Uterus (tissue), 4 donors: ENCODE measurements around the gene SHOX. TPM values are rescaled to one million over a fixed set of nuclear protein-coding genes. Genes with fewer than 3 reads are reported as not detected.

Experiments used
- DNase-seq, 2 donors: peaks; one replicate each; pipeline ENCODE4 v3.0.0-alpha.2; 2019 to 2020
- H3K27ac ChIP-seq, 2 donors: fragments of 200-600 bp; sonication (generic); 1 replicate in 1 of 2; 2 replicates in 1 of 2; pipeline ENCODE4 v1.5.1; 2016 to 2018
- H3K27me3 ChIP-seq, 2 donors: fragments of 200-600 bp; sonication (generic); one replicate each; pipeline ENCODE4 v1.5.1; 2018 to 2019; ENCODE audit warnings: control low read depth in 1 of 2
- H3K36me3 ChIP-seq, 2 donors: fragments of 200-600 bp; sonication (generic); one replicate each; pipeline ENCODE4 v1.5.1; 2019; ENCODE audit warnings: control low read depth in 1 of 2
- H3K4me1 ChIP-seq, 2 donors: fragments of 200-600 bp; sonication (generic); one replicate each; pipeline ENCODE4 v1.5.1; 2018 to 2019; ENCODE audit warnings: control low read depth in 1 of 2
- H3K4me3 ChIP-seq, 2 donors: fragments of 200-600 bp; sonication (generic); 1 replicate in 1 of 2; 2 replicates in 1 of 2; pipeline ENCODE4 v1.5.1; 2018 to 2019; ENCODE audit warnings: mild to moderate bottlenecking in 1 of 2
- H3K9me3 ChIP-seq, 2 donors: fragments of 200-600 bp; sonication (generic); one replicate each; pipeline ENCODE4 v1.5.1; 2019; ENCODE audit warnings: control low read depth in 1 of 2
- CTCF ChIP-seq, 4 experiments: fragments of 200-600 bp in 2 of 4; fragments of 450-650 bp in 2 of 4; sonication (generic) in 2 of 4; IDR thresholded peaks; one replicate each; pipeline ENCODE4 v1.5.1; 2016 to 2019; ENCODE audit warnings: antibody characterized with exemption in 4 of 4, mild to moderate bottlenecking in 2 of 4, moderate library complexity in 1 of 4
- POLR2A ChIP-seq, 2 donors: fragments of 450-650 bp; IDR thresholded peaks; one replicate each; pipeline ENCODE4 v1.6.1; 2016; ENCODE audit warnings: antibody characterized with exemption in 2 of 2, mild to moderate bottlenecking in 1 of 2, moderate library complexity in 1 of 2
- intact Hi-C: fragments of 100-400 bp; cut with DNase I; formaldehyde crosslinking; loops from one replicate; pipeline ENCODE4 v1.15.1; 2023; ENCODE audit warnings: low total_unique reads
- total RNA-seq, 4 donors: library from RNA; depleted of rRNA in 3 of 4; stranded (reverse); fragments of >200 nt in 3 of 4; gene quantifications; one replicate each; pipeline versions ENCODE4 v1.1.0 to v1.2.4, GENCODE V29; 2014 to 2023
- donor health status: DM: yes; HTN: yes; CAD: no.

Gene SHOX
- total RNA-seq, 4 donors from 2014 or later = not detected

GRCh38 chrX:672931-673330 lies 42.3 kb downstream of the SHOX start:
- H3K9me3 ChIP-seq = no peaks in the 10 kb centered on the region
- no peaks in the 10 kb centered on the region for H3K27me3 ChIP-seq
- no peak for TF ChIP-seq CTCF (IDR thresholded peaks at IDR 0.05)
- no peak for TF ChIP-seq POLR2A (IDR thresholded peaks at IDR 0.05)
- H3K27ac ChIP-seq = no peak overlapping the region
- H3K4me1 ChIP-seq = no peaks in the 10 kb centered on the region
- no peak overlapping the region for H3K4me3 ChIP-seq
- no peaks in the 10 kb centered on the region for H3K36me3 ChIP-seq
- intact Hi-C loops = no loop called here
- DNase-seq = no peak

GRCh38 chrX:675279-675954 lies 44.8 kb downstream of the SHOX start:
- Histone ChIP-seq H3K27ac (no peak overlapping the region), H3K9me3 (no peaks in the 10 kb centered on the region), H3K4me3 (no peak overlapping the region), H3K36me3 (no peaks in the 10 kb centered on the region), H3K4me1 (no peaks in the 10 kb centered on the region), H3K27me3 (no peaks in the 10 kb centered on the region)
- no peak for TF ChIP-seq CTCF (IDR thresholded peaks at IDR 0.05)
- no peak for TF ChIP-seq POLR2A (IDR thresholded peaks at IDR 0.05)
- DNase-seq = no peak
- intact Hi-C loops = no loop called here

- H3K27me3 ChIP-seq = no peaks in the 10 kb centered on the region
- DNase-seq = no peak
- intact Hi-C loops = no loop called here
- H3K27ac ChIP-seq = no peak overlapping the region
- no peak overlapping the region for H3K4me3 ChIP-seq
- no peaks in the 10 kb centered on the region for H3K9me3 ChIP-seq
- H3K36me3 ChIP-seq = no peaks in the 10 kb centered on the region
- no peak for TF ChIP-seq CTCF (IDR thresholded peaks at IDR 0.05)
- TF ChIP-seq POLR2A (IDR thresholded peaks at IDR 0.05) = no peak
- H3K4me1 ChIP-seq = no peaks in the 10 kb centered on the region
Observed at GRCh38 chrX:675955-676295, 45.3 kb downstream of the SHOX start.

GRCh38 chrX:677376-677775 lies 46.8 kb downstream of the SHOX start:
- H3K27me3 ChIP-seq = no peaks in the 10 kb centered on the region
- intact Hi-C loops = no loop called here
- H3K9me3 ChIP-seq = no peaks in the 10 kb centered on the region
- TF ChIP-seq POLR2A (IDR thresholded peaks at IDR 0.05) = no peak
- no peak for TF ChIP-seq CTCF (IDR thresholded peaks at IDR 0.05)
- no peak overlapping the region for H3K4me3 ChIP-seq
- no peaks in the 10 kb centered on the region for H3K36me3 ChIP-seq
- no peaks in the 10 kb centered on the region for H3K4me1 ChIP-seq
- DNase-seq = no peak
- no peak overlapping the region for H3K27ac ChIP-seq

- DNase-seq = no peak
- TF ChIP-seq CTCF (IDR thresholded peaks at IDR 0.05) = no peak
- H3K4me1 ChIP-seq = no peaks in the 10 kb centered on the region
- no peak overlapping the region for H3K27ac ChIP-seq
- H3K9me3 ChIP-seq = no peaks in the 10 kb centered on the region
- no peak overlapping the region for H3K4me3 ChIP-seq
- H3K27me3 ChIP-seq = no peaks in the 10 kb centered on the region
- no peaks in the 10 kb centered on the region for H3K36me3 ChIP-seq
- intact Hi-C loops = no loop called here
Observed at GRCh38 chrX:679291-679979, 48.8 kb downstream of the SHOX start.
